NCI-H82 treated with DMSO at 0.1 percent for 48 hours (cell line): ENCODE results near the gene SNU13.
"Not testable (repeated sequence)": the region's sequence is repeated elsewhere in the genome, so short reads cannot be mapped to it uniquely, and the experiment has no call there.

Experiments
- DNase-seq: peaks from one replicate; lab custom pipeline; 2025; ENCODE audit not compliant: unreplicated experiment; lab: John Stamatoyannopoulos, UW

Gene SNU13

GRCh38 chr22:41682033-41682807 is 6.4 kb downstream of the SNU13 start:
- no peak for DNase-seq

GRCh38 chr22:41681616-41682015 is 7.1 kb downstream of the SNU13 start:
- no peak for DNase-seq

GRCh38 chr22:41676134-41676533 is 12.5 kb downstream of the SNU13 start:
- no peak for DNase-seq

GRCh38 chr22:41674846-41675340 is 13.8 kb downstream of the SNU13 start:
- DNase-seq, result no peak

- DNase-seq, result no peak
Observed at GRCh38 chr22:41672780-41673509, 15.7 kb downstream of the SNU13 start.

GRCh38 chr22:41672096-41672495 is 16.6 kb downstream of the SNU13 start:
- DNase-seq, result not testable (repeated sequence)

- DNase-seq, result no peak
Observed at GRCh38 chr22:41668971-41669911, 19.4 kb downstream of the SNU13 start.

- no peak for DNase-seq
Observed at GRCh38 chr22:41664951-41665350, 23.7 kb downstream of the SNU13 start.

- DNase-seq, result no peak
Observed at GRCh38 chr22:41664490-41664889, 24.2 kb downstream of the SNU13 start.

- not testable (repeated sequence) for DNase-seq
Observed at GRCh38 chr22:41663594-41663993, 25.1 kb downstream of the SNU13 start.

GRCh38 chr22:41661713-41662112 is 27.0 kb downstream of the SNU13 start:
- no peak for DNase-seq

- DNase-seq, result no peak
Observed at GRCh38 chr22:41661088-41661487, 27.6 kb downstream of the SNU13 start.

- DNase-seq, result no peak
Observed at GRCh38 chr22:41660416-41660815, 28.3 kb downstream of the SNU13 start.

- DNase-seq, result no peak
Observed at GRCh38 chr22:41659941-41660340, 28.7 kb downstream of the SNU13 start.

GRCh38 chr22:41658869-41659268 is 29.8 kb downstream of the SNU13 start:
- DNase-seq, result no peak

GRCh38 chr22:41657709-41658108 is 31.0 kb downstream of the SNU13 start:
- no peak for DNase-seq

GRCh38 chr22:41656556-41656955 is 32.1 kb downstream of the SNU13 start:
- no peak for DNase-seq

- no peak for DNase-seq
Observed at GRCh38 chr22:41654322-41654721, 34.3 kb downstream of the SNU13 start.

- DNase-seq, result no peak
Observed at GRCh38 chr22:41650821-41651220, 37.8 kb downstream of the SNU13 start.

- no peak for DNase-seq
Observed at GRCh38 chr22:41650229-41650628, 38.4 kb downstream of the SNU13 start.

- no peak for DNase-seq
Observed at GRCh38 chr22:41648432-41648831, 40.2 kb downstream of the SNU13 start.
